Subcutaneous adipose tissue (tissue), 4 donors: Measurements from ENCODE around the gene KIR2DL1. TPM values are rescaled to one million over a fixed set of nuclear protein-coding genes. Genes with fewer than 3 reads are reported as not detected.
"Not testable (repeated sequence)": the region's sequence is repeated elsewhere in the genome, so short reads cannot be mapped to it uniquely, and the experiment has no call there.

Experiments used
- total RNA-seq, 4 donors: library from RNA; depleted of rRNA; stranded (reverse); fragments of >200 nt; gene quantifications; one replicate each; pipeline ENCODE4 v1.1.0, GENCODE V29; 2016
- TF ChIP-seq, protein P1 (sequence below): fragments of 450-650 bp; IDR thresholded peaks from one replicate; pipeline ENCODE4 v1.5.1; 2016; ENCODE audit warnings: low read depth, mild to moderate bottlenecking, control low read depth, antibody characterized with exemption, moderate library complexity

The KIR2DL1 gene
- total RNA-seq, result not detected

DNA sequence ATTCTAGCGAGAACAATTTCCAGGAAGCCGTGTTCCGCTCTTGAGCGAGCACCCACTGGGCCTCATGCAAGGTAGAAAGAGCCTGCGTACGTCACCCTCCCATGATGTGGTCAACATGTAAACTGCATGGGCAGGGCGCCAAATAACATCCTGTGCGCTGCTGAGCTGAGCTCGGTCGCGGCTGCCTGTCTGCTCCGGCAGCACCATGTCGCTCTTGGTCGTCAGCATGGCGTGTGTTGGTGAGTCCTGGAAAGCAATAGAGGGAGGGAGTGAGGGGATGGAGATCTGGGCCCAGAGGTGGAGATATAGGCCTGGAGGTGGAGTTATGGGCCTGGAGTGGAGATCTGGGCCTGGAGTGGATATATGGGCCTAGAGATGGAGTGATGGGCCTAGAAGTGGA, at the start of gene KIR2DL1:
TSS of gene KIR2DL1 (plus strand) at position 148 of the 400 bp plus-strand sequence. CDS start at position 206, 58 bp downstream.
- TF ChIP-seq, protein P1, sequence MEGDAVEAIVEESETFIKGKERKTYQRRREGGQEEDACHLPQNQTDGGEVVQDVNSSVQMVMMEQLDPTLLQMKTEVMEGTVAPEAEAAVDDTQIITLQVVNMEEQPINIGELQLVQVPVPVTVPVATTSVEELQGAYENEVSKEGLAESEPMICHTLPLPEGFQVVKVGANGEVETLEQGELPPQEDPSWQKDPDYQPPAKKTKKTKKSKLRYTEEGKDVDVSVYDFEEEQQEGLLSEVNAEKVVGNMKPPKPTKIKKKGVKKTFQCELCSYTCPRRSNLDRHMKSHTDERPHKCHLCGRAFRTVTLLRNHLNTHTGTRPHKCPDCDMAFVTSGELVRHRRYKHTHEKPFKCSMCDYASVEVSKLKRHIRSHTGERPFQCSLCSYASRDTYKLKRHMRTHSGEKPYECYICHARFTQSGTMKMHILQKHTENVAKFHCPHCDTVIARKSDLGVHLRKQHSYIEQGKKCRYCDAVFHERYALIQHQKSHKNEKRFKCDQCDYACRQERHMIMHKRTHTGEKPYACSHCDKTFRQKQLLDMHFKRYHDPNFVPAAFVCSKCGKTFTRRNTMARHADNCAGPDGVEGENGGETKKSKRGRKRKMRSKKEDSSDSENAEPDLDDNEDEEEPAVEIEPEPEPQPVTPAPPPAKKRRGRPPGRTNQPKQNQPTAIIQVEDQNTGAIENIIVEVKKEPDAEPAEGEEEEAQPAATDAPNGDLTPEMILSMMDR, result not testable (repeated sequence)

GRCh38 chr19:54724142-54724541, 45.5 kb upstream of the KIR2DL1 start, which contains the start of gene KIR3DL3:
TSS of gene KIR3DL3 (plus strand) at chr19:54724442. CDS start at chr19:54724497, 55 bp downstream.
- TF ChIP-seq, protein P1, result no peak

DNA sequence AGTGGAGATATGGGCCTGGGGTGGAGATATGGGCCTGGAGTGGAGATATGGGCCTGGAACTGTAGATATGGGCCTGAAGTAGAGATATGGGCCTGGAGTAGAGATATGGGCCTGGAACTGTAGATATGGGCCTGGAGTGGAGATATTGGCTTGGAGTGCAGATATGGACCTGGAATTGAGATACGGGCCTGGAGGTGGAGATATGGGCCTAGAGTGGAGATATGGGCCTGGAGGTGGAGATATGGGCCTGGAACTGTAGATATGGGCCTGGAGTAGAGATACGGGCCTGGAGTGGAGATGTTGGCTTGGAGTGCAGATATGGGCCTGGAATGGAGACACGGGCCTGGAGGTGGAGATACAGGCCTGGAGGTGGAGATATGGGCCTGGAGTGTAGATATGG, 44.9 kb upstream of the KIR2DL1 start:
- TF ChIP-seq, protein P1, result no peak

DNA sequence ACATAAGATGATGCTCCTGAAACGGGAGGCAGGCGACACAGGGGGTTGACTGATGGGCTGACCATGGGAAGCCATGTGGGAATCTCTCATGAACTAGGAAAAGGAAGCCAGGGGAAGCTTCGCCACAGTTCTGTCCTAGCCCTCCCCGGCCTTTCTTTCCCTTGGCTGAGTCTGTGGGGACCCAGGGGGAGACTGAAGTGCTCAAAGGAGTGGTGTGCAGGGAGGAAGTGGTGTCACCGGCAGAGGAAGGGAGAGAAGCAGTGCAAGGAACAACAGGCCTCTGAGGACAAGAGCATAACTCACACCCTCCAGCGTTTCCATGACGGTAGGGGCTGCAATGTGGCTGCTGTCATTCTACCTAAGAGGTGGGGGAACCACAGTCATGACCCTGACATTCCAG, 44.3 kb upstream of the KIR2DL1 start:
- TF ChIP-seq, protein P1, result no peak

DNA sequence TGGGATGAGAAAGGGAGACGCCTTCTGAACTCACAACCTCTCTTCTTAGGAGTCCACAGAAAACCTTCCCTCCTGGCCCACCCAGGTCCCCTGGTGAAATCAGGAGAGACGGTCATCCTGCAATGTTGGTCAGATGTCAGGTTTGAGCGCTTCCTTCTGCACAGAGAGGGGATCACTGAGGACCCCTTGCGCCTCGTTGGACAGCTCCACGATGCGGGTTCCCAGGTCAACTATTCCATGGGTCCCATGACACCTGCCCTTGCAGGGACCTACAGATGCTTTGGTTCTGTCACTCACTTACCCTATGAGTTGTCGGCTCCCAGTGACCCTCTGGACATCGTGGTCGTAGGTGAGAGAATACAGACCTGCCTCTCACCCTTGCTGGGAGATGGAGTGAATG, 42.0 kb upstream of the KIR2DL1 start:
- TF ChIP-seq, protein P1, result no peak

- TF ChIP-seq, protein P1, result no peak
Measured at GRCh38 chr19:54728167-54728566, 41.4 kb upstream of the KIR2DL1 start.

GRCh38 chr19:54729416-54730188, 40.0 kb upstream of the KIR2DL1 start:
- TF ChIP-seq, protein P1, result no peak
